H1 (cell line): ENCODE results near the gene UBE2E2. TPM values are rescaled to one million over a fixed set of nuclear protein-coding genes. Genes with fewer than 3 reads are reported as not detected.

Experiments used
- CTCF ChIA-PET: fragments of 300-600 bp; sonication (Branson Sonifier 250); formaldehyde crosslinking; loops from one replicate; lab custom pipeline; 2021; ENCODE audit not compliant: partially characterized antibody; lab: Charles Lee
- POLR2A ChIA-PET: fragments of 300-600 bp; sonication (Branson Sonifier 250); formaldehyde crosslinking; loops from one replicate; lab custom pipeline; 2021; ENCODE audit warnings: inconsistent platforms; ENCODE audit not compliant: partially characterized antibody; lab: Charles Lee
- DNase-seq, 2 experiments: peaks; one replicate each; pipeline versions ENCODE4 v3.0.0 to v3.0.0-alpha.2; 2010 to 2022; ENCODE audit warnings: low spot score in 2 of 2, low read depth in 1 of 2, mixed read lengths in 1 of 2
- FAIRE-seq: peaks from 2 replicates; lab custom pipeline; 2011; peaks lifted over from hg19 to GRCh38; lab: Jason Lieb, UNC
- H2AFZ ChIP-seq: 2 replicates; pipeline ENCODE4 v1.8.1; 2012; ENCODE audit warnings: low read length, inconsistent platforms
- H2AK5ac ChIP-seq: 2 replicates; pipeline ENCODE4 v1.6.1; 2013; ENCODE audit warnings: low read depth, low read length
- H2BK120ac ChIP-seq: replicated peaks from 2 replicates; pipeline ENCODE3; 2013; ENCODE audit warnings: low read depth, low read length, inconsistent platforms
- H2BK12ac ChIP-seq: 2 replicates; pipeline ENCODE4 v1.6.1; 2013; ENCODE audit warnings: low read depth, low read length
- H2BK15ac ChIP-seq: 2 replicates; pipeline ENCODE4 v1.6.1; 2013; ENCODE audit warnings: low read length
- H2BK20ac ChIP-seq: 2 replicates; pipeline ENCODE4 v1.6.1; 2013; ENCODE audit warnings: low read length
- H2BK5ac ChIP-seq: 2 replicates; pipeline ENCODE4 v1.6.1; 2013; ENCODE audit warnings: low read depth, low read length
- H3K14ac ChIP-seq: 2 replicates; pipeline ENCODE4 v1.6.1; 2013; ENCODE audit warnings: inconsistent platforms; ENCODE audit not compliant: insufficient read length
- H3K18ac ChIP-seq: 2 replicates; pipeline ENCODE4 v1.6.1; 2013; ENCODE audit warnings: low read length; ENCODE audit errors: extremely low read depth
- H3K23ac ChIP-seq: 2 replicates; pipeline ENCODE4 v1.6.1; 2013; ENCODE audit warnings: inconsistent platforms; ENCODE audit not compliant: insufficient read length
- H3K23me2 ChIP-seq: 2 replicates; pipeline ENCODE4 v1.6.1; 2013; ENCODE audit warnings: low read depth, low read length
- H3K27ac ChIP-seq: 2 replicates; pipeline ENCODE4 v1.6.1; 2011; ENCODE audit warnings: low read depth, low read length, inconsistent platforms
- H3K27me3 ChIP-seq, 4 experiments: replicated peaks in 1 of 4; 1 replicate in 1 of 4; 2 replicates in 3 of 4; pipeline versions ENCODE4 v1.6.1 to v1.8.1; 2011 to 2013; ENCODE audit warnings: low read length in 3 of 4, mild to moderate bottlenecking in 3 of 4, inconsistent platforms in 2 of 4, mixed read lengths in 2 of 4, moderate library complexity in 1 of 4; ENCODE audit not compliant: control insufficient read depth in 3 of 4, insufficient read depth in 3 of 4; ENCODE audit errors: extremely low read depth in 1 of 4
- H3K36me3 ChIP-seq, 4 experiments: 2 replicates each; pipeline versions ENCODE4 v1.6.1 to v1.8.1; 2011 to 2013; ENCODE audit warnings: mild to moderate bottlenecking in 4 of 4, low read length in 3 of 4, moderate library complexity in 2 of 4, control low read depth in 1 of 4, inconsistent platforms in 1 of 4; ENCODE audit not compliant: insufficient read depth in 4 of 4, control insufficient read depth in 2 of 4
- H3K4ac ChIP-seq: replicated peaks from 2 replicates; pipeline ENCODE3; 2013; ENCODE audit warnings: low read length, low read depth, mixed read lengths, inconsistent platforms; ENCODE audit not compliant: insufficient read length
- H3K4me1 ChIP-seq, 4 experiments: replicated peaks in 1 of 4; 1 replicate in 1 of 4; 2 replicates in 3 of 4; pipeline versions ENCODE4 v1.6.1 to v1.8.1; 2011 to 2013; ENCODE audit warnings: low read length in 3 of 4, inconsistent platforms in 2 of 4, mixed read lengths in 1 of 4; ENCODE audit not compliant: insufficient read depth in 4 of 4, control insufficient read depth in 3 of 4
- H3K4me2 ChIP-seq, 2 experiments: 2 replicates each; pipeline versions ENCODE4 v1.6.1 to v1.8.1; 2011 to 2013; ENCODE audit warnings: low read depth in 2 of 2, low read length in 2 of 2, control low read depth in 1 of 2, inconsistent platforms in 1 of 2, mild to moderate bottlenecking in 1 of 2; ENCODE audit not compliant: insufficient read depth in 1 of 2
- H3K4me3 ChIP-seq, 4 experiments: fragments of 200-600, 300-600 bp in 1 of 4; sonication (generic), shearing (Covaris generic), sonication (Bioruptor Twin) in 1 of 4; 2 replicates each; pipeline versions ENCODE4 v1.5.1 to v1.8.1; 2011 to 2016; ENCODE audit warnings: low read length in 4 of 4, low read depth in 3 of 4, control low read depth in 2 of 4, inconsistent platforms in 2 of 4, mild to moderate bottlenecking in 2 of 4, mixed read lengths in 1 of 4, moderate library complexity in 1 of 4; ENCODE audit not compliant: insufficient read depth in 2 of 4; ENCODE audit errors: extremely low read depth in 1 of 4
- H3K56ac ChIP-seq: replicated peaks from 2 replicates; pipeline ENCODE3; 2013; ENCODE audit warnings: low read depth, mild to moderate bottlenecking, mixed read lengths, low read length, inconsistent platforms; ENCODE audit not compliant: insufficient read length
- H3K79me1 ChIP-seq: 2 replicates; pipeline ENCODE4 v1.6.1; 2013; ENCODE audit warnings: low read depth, low read length, control low read depth
- H3K79me2 ChIP-seq, 2 experiments: 2 replicates each; pipeline versions ENCODE4 v1.6.1 to v1.8.1; 2012 to 2013; ENCODE audit warnings: low read length in 2 of 2, mild to moderate bottlenecking in 2 of 2, inconsistent platforms in 1 of 2; ENCODE audit not compliant: insufficient read depth in 2 of 2, control insufficient read depth in 1 of 2
- H3K9ac ChIP-seq, 4 experiments: replicated peaks in 1 of 4; 1 replicate in 1 of 4; 2 replicates in 3 of 4; pipeline versions ENCODE4 v1.6.1 to v1.8.1; 2011 to 2013; ENCODE audit warnings: low read depth in 3 of 4, low read length in 3 of 4, control low read depth in 2 of 4, mild to moderate bottlenecking in 2 of 4, moderate library complexity in 2 of 4, inconsistent platforms in 1 of 4; ENCODE audit errors: extremely low read depth in 1 of 4
- H3K9me3 ChIP-seq, 2 experiments: 2 replicates each; pipeline versions ENCODE4 v1.6.1 to v1.8.1; 2012 to 2013; ENCODE audit warnings: mild to moderate bottlenecking in 2 of 2, moderate library complexity in 2 of 2, control low read depth in 1 of 2, inconsistent platforms in 1 of 2, low read depth in 1 of 2, low read length in 1 of 2, mixed read lengths in 1 of 2; ENCODE audit not compliant: insufficient read depth in 2 of 2
- H4K20me1 ChIP-seq, 2 experiments: replicated peaks in 1 of 2; 2 replicates each; pipeline versions ENCODE3 to v1.8.1; 2011 to 2013; ENCODE audit warnings: inconsistent platforms in 2 of 2, low read length in 2 of 2, mild to moderate bottlenecking in 1 of 2; ENCODE audit not compliant: insufficient read depth in 2 of 2, control insufficient read depth in 1 of 2
- H4K5ac ChIP-seq: 2 replicates; pipeline ENCODE4 v1.6.1; 2013; ENCODE audit warnings: low read length, low read depth, mixed read lengths, inconsistent platforms; ENCODE audit not compliant: insufficient read length
- H4K8ac ChIP-seq: 2 replicates; pipeline ENCODE4 v1.8.0; 2013; ENCODE audit warnings: mild to moderate bottlenecking, moderate library complexity, low read length, inconsistent platforms; ENCODE audit not compliant: insufficient read depth; ENCODE audit errors: extremely low read depth
- H4K91ac ChIP-seq: replicated peaks from 2 replicates; pipeline ENCODE3; 2013; ENCODE audit warnings: low read length, mixed read lengths, inconsistent platforms; ENCODE audit not compliant: insufficient read length
- SRF ChIP-seq: IDR thresholded peaks from 2 replicates; pipeline ENCODE4 v1.6.1; 2011; ENCODE audit warnings: mild to moderate bottlenecking, low read depth, low read length, moderate library complexity
- TEAD4 ChIP-seq: IDR thresholded peaks from 2 replicates; pipeline ENCODE4 v1.6.1; 2012; ENCODE audit warnings: low read depth, low read length, inconsistent platforms, mixed read lengths
- WGBS, 2 experiments: shearing (Covaris generic) in 1 of 2; methylation state at CpG; one replicate each; pipeline versions ENCODE4 v1.1.6 to v1.1.7; 2013 to 2015; ENCODE audit warnings: low lambda C conversion rate in 2 of 2, mixed read lengths in 2 of 2, inconsistent platforms in 1 of 2, low coverage in 1 of 2, missing lambda C conversion rate in 1 of 2; ENCODE audit not compliant: insufficient replicate concordance in 2 of 2, insufficient coverage in 1 of 2, insufficient read length in 1 of 2; ENCODE audit errors: extremely low coverage in 1 of 2, missing lambda C conversion rate in 1 of 2; 5-methylcytosine and 5-hydroxymethylcytosine counted together
- polyA plus RNA-seq, 7 experiments: library from polyadenylated mRNA; depleted of rRNA in 3 of 7; stranded (reverse) in 5 of 7; unstranded in 2 of 7; fragments of >200 nt in 5 of 7; fragments of 200-250 nt in 2 of 7; gene quantifications; 1 replicate in 5 of 7; 2 replicates in 1 of 7; 4 replicates in 1 of 7; pipeline versions ENCODE4 v1.2.1 to v1.2.3, GENCODE V29; 2011 to 2013; ENCODE audit warnings: missing spikeins in 2 of 7, mixed read lengths in 2 of 7
- total RNA-seq: library from RNA; stranded (reverse); fragmentation: NEBNext Ultra II Directional; extraction: Animal tissue kit (Norgen Biotek cat#: 25700); gene quantifications from 2 replicates; pipeline ENCODE4 v1.2.1, GENCODE V29; 2021

The UBE2E2 gene
- total and polyA plus RNA-seq, 2 of the 8 experiments (the other 6 are each of a cell fraction or from before 2014, with no cell fraction given): 57.6 to 70.6 TPM

DNA sequence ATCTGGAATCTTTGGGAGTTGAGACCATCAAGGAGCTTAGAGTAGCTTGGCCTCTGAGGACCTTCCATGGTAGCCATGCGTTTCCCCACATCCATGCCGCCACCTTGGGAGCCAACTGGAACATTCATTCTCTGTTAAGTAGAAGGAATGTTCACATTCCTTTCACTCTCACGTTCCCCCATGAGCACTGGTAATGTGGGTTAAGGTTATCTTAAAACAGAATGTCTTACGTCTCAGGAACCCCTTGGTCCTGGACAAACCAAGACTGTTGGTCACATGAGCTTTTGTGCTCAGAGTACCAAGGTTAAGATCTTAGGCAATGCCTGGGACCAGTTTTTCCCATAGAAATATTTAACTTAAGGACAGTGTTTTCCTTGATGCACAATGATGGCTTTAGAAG, 390.9 kb downstream of the UBE2E2 start:
- Histone ChIP-seq H3K9ac (no peak overlapping the region), H3K23ac (no peak overlapping the region), H3K4me1 (no peaks in the 10 kb centered on the region), H2BK12ac (no peak overlapping the region), H2AK5ac (no peak overlapping the region), H3K18ac (no peak overlapping the region), H2BK15ac (no peak overlapping the region), H4K20me1 (no peaks in the 10 kb centered on the region), H4K91ac (no peak overlapping the region), H3K14ac (no peak overlapping the region)
- ChIA-PET POLR2A (no interaction called here), CTCF (interaction anchor here (0.7 kb wide), 1 partner anchor 40 kb away, joined by 3 read pairs; no protein-coding TSS in a partner anchor)
- DNase-seq: no peak
- 0 out of 2 replicates have a peak, but pooled peaks have one; percentile 9 for TF ChIP-seq TEAD4
- TF ChIP-seq SRF: no peak
- TF ChIP-seq, all 59 proteins: peak for 1
- Histone ChIP-seq H3K23me2 (no peaks in the 10 kb centered on the region), H2BK20ac (no peak overlapping the region), H3K56ac (no peak overlapping the region), H3K27ac (no peak overlapping the region), H3K9me3 (no peaks in the 10 kb centered on the region), H4K5ac (no peak overlapping the region), H3K79me1 (no peaks in the 10 kb centered on the region), H2BK120ac (no peak overlapping the region), H3K79me2 (no peaks in the 10 kb centered on the region), H3K36me3 (no peaks in the 10 kb centered on the region), H3K4me2 (no peak overlapping the region), H4K8ac (no peak overlapping the region), H2BK5ac (no peak overlapping the region), H3K4me3 (no peak overlapping the region), H3K4ac (no peak overlapping the region), H2AFZ (no peak overlapping the region), H3K27me3 (no peaks in the 10 kb centered on the region)
- 92% methylated on average over 4 of the region's 4 CpGs; no CpG with 5 or more reads in 1 of the 2 experiments for WGBS, 2 experiments
- FAIRE-seq: no peak
